Mesodermal cell (in vitro differentiated cells): ENCODE measurements around the gene VCP.
A peak's percentile ranks its signal among the peaks of the same experiment; 100 is the strongest.

Experiments used
- H3K27ac ChIP-seq: 2 replicates; pipeline ENCODE4 v1.7.0; 2013; ENCODE audit warnings: mild to moderate bottlenecking, low read depth, low read length, moderate library complexity; ENCODE audit not compliant: severe bottlenecking
- H3K36me3 ChIP-seq: 2 replicates; pipeline ENCODE4 v1.7.1; 2013; ENCODE audit warnings: mild to moderate bottlenecking, low read length, moderate library complexity; ENCODE audit not compliant: control insufficient read depth, insufficient read depth
- H3K4me1 ChIP-seq: one replicate; pipeline ENCODE4 v1.7.1; 2013; ENCODE audit warnings: mild to moderate bottlenecking, low read length; ENCODE audit not compliant: insufficient read depth, control insufficient read depth, poor library complexity, severe bottlenecking
- H3K4me3 ChIP-seq: 2 replicates; pipeline ENCODE4 v1.7.0; 2013; ENCODE audit warnings: low read length, control low read depth, mild to moderate bottlenecking; ENCODE audit not compliant: insufficient read depth, poor library complexity, severe bottlenecking; ENCODE audit errors: extremely low read depth
- H3K9me3 ChIP-seq: 2 replicates; pipeline ENCODE4 v1.7.1; 2013; ENCODE audit warnings: mild to moderate bottlenecking, low read length, moderate library complexity; ENCODE audit not compliant: control insufficient read depth
- WGBS, 2 experiments: methylation state at CpG; one replicate each; pipeline ENCODE4 v1.1.5; 2013; ENCODE audit warnings: missing lambda C conversion rate in 2 of 2; ENCODE audit not compliant: insufficient coverage in 2 of 2; 5-methylcytosine and 5-hydroxymethylcytosine counted together

Gene VCP

GRCh38 chr9:35102769-35103659 lies 30.6 kb upstream of the VCP start, which contains the start of gene STOML2:
Gene STOML2, minus strand, starts transcription at chr9:35103131. Its CDS starts 37 bp downstream, at chr9:35103094.
- Histone ChIP-seq H3K4me1 (peaks cover 17% of the 10 kb centered on the region), H3K27ac (peak within 1 kb of the TSS; percentile 93), H3K4me3 (peak within 1 kb of the TSS; percentile 73), H3K36me3 (peaks cover 70% of the 10 kb centered on the region), H3K9me3 (no peaks in the 10 kb centered on the region)
- 0 to 1% methylated on average over 47 to 50 of the region's 57 CpGs for WGBS, 2 experiments

GRCh38 chr9:35102465-35102768 lies 30.0 kb upstream of the VCP start:
- Histone ChIP-seq H3K4me1 (peaks cover 17% of the 10 kb centered on the region), H3K27ac (peak overlapping the region; percentile 93), H3K9me3 (no peaks in the 10 kb centered on the region), H3K4me3 (peak overlapping the region; percentile 73), H3K36me3 (peaks cover 64% of the 10 kb centered on the region)
- 8 to 10% methylated on average over 8 to 10 of the region's 10 CpGs for WGBS, 2 experiments

GRCh38 chr9:35097573-35097972 lies 25.1 kb upstream of the VCP start:
- 81 to 95% methylated on average over 3 of the region's 3 CpGs for WGBS, 2 experiments
- Histone ChIP-seq H3K36me3 (peaks cover 44% of the 10 kb centered on the region), H3K4me1 (peaks cover 5% of the 10 kb centered on the region), H3K4me3 (no peak overlapping the region), H3K9me3 (no peaks in the 10 kb centered on the region), H3K27ac (no peak overlapping the region)

GRCh38 chr9:35096035-35096849 lies 23.8 kb upstream of the VCP start, which contains the start of gene PIGO:
Gene PIGO, minus strand, starts transcription at chr9:35096591. Its CDS starts 1,026 bp downstream, at chr9:35095565.
- H3K27ac ChIP-seq, result peak within 1 kb of the TSS; percentile 94
- H3K4me3 ChIP-seq, result peak within 1 kb of the TSS; percentile 82
- peaks cover 45% of the 10 kb centered on the region for H3K36me3 ChIP-seq
- no peaks in the 10 kb centered on the region for H3K4me1 ChIP-seq
- WGBS, 2 experiments, result 0 to 1% methylated on average over 35 to 43 of the region's 53 CpGs
- H3K9me3 ChIP-seq, result no peaks in the 10 kb centered on the region

GRCh38 chr9:35091536-35091935 lies 19.1 kb upstream of the VCP start:
- WGBS, 2 experiments, result 91 to 96% methylated on average over 15 to 17 of the region's 17 CpGs
- H3K9me3 ChIP-seq, result no peaks in the 10 kb centered on the region
- no peak overlapping the region for H3K27ac ChIP-seq
- no peak overlapping the region for H3K4me3 ChIP-seq
- no peaks in the 10 kb centered on the region for H3K4me1 ChIP-seq
- peaks cover 59% of the 10 kb centered on the region for H3K36me3 ChIP-seq

- Histone ChIP-seq H3K4me1 (no peaks in the 10 kb centered on the region), H3K36me3 (peaks cover 55% of the 10 kb centered on the region), H3K27ac (no peak overlapping the region), H3K4me3 (no peak overlapping the region), H3K9me3 (no peaks in the 10 kb centered on the region)
- WGBS, 2 experiments, result 85 to 91% methylated on average over 2 of the region's 2 CpGs
Observed at GRCh38 chr9:35089434-35089833, 17.0 kb upstream of the VCP start.

GRCh38 chr9:35085078-35085477 lies 12.7 kb upstream of the VCP start:
- no peaks in the 10 kb centered on the region for H3K9me3 ChIP-seq
- H3K4me3 ChIP-seq, result no peak overlapping the region
- H3K4me1 ChIP-seq, result no peaks in the 10 kb centered on the region
- H3K36me3 ChIP-seq, result peaks cover 23% of the 10 kb centered on the region
- no peak overlapping the region for H3K27ac ChIP-seq
- WGBS, 2 experiments, result 100% methylated on average over 1 of the region's 2 CpGs; no CpG with 5 or more reads in 1 of the 2 experiments

- Histone ChIP-seq H3K4me3 (peak within 1 kb of the TSS; percentile 73), H3K36me3 (peaks cover 34% of the 10 kb centered on the region), H3K9me3 (no peaks in the 10 kb centered on the region), H3K4me1 (peaks cover 7% of the 10 kb centered on the region), H3K27ac (peak within 1 kb of the TSS; percentile 73)
- WGBS, 2 experiments, result 0% methylated on average over 54 to 56 of the region's 67 CpGs
Observed at GRCh38 chr9:35079426-35080341, 7.3 kb upstream of the VCP start, which contains the start of gene FANCG. Gene FANCG, minus strand, starts transcription at chr9:35079942. Its CDS starts 418 bp downstream, at chr9:35079524.

- no peaks in the 10 kb centered on the region for H3K9me3 ChIP-seq
- WGBS, 2 experiments, result 6 to 8% methylated on average over 6 to 7 of the region's 10 CpGs
- H3K27ac ChIP-seq, result no peak overlapping the region
Observed at GRCh38 chr9:35079041-35079425, 6.6 kb upstream of the VCP start.

GRCh38 chr9:35078066-35078465 lies 5.6 kb upstream of the VCP start:
- Histone ChIP-seq H3K4me3 (peak overlapping the region; percentile 73), H3K36me3 (peaks cover 50% of the 10 kb centered on the region), H3K27ac (no peak overlapping the region), H3K4me1 (peaks cover 7% of the 10 kb centered on the region), H3K9me3 (no peaks in the 10 kb centered on the region)
- 53 to 71% methylated on average over 3 to 4 of the region's 4 CpGs for WGBS, 2 experiments

More at GRCh38 chr9:35079041-35079425, 6.6 kb upstream of the VCP start:
- Histone ChIP-seq H3K4me1 (peaks cover 7% of the 10 kb centered on the region), H3K36me3 (peaks cover 40% of the 10 kb centered on the region), H3K4me3 (peak overlapping the region; percentile 73)
